GM12878 (cell line): Measurements from ENCODE around the gene COL23A1. TPM values are rescaled to one million over a fixed set of nuclear protein-coding genes. Genes with fewer than 3 reads are reported as not detected.

Source experiments
- ATAC-seq: fragments of 200-7000 bp; cut with Tn5 transposase; 3 replicates; pipeline ENCODE4 v1.9.1; 2020; ENCODE audit warnings: mild to moderate bottlenecking, moderate library complexity
- BruUV-seq: library from RNA; stranded (reverse); fragments of 400-500 nt; replicated peaks from 2 replicates; lab custom pipeline; 2021; lab: Mats Ljungman, UMichigan
- CTCF ChIA-PET: fragments of 300-600 bp; sonication (Branson Sonifier 250); formaldehyde crosslinking; extraction: SDS; loops from one replicate; lab custom pipeline; 2021; ENCODE audit warnings: inconsistent platforms; lab: Yijun Ruan, JAX
- POLR2A ChIA-PET: fragments of 350-600 bp; formaldehyde crosslinking; extraction: SDS; loops from one replicate; lab custom pipeline; 2021; ENCODE audit warnings: inconsistent platforms; lab: Charles Lee
- RAD21 ChIA-PET: fragments of 300-600 bp; sonication (Branson Sonifier 250); formaldehyde crosslinking; loops from one replicate; lab custom pipeline; 2023; ENCODE audit warnings: antibody characterized with exemption; ENCODE audit not compliant: unreplicated experiment; lab: Charles Lee
- SMC1A ChIA-PET: fragments of 300-600 bp; sonication (Branson Sonifier 250); formaldehyde crosslinking; loops from one replicate; lab custom pipeline; 2023; ENCODE audit not compliant: unreplicated experiment, uncharacterized antibody; lab: Charles Lee
- DNase-seq: peaks from one replicate; pipeline ENCODE4 v3.0.0-alpha.2; 2011; ENCODE audit warnings: low read depth, low spot score
- FAIRE-seq: peaks from 3 replicates; lab custom pipeline; 2011; peaks lifted over from hg19 to GRCh38; lab: Jason Lieb, UNC
- H2AFZ ChIP-seq: 2 replicates; pipeline ENCODE4 v1.6.0; 2011; ENCODE audit warnings: low read depth, low read length, control low read depth; ENCODE audit not compliant: control insufficient read depth
- H3K27ac ChIP-seq: 2 replicates; pipeline ENCODE4 v1.5.1; 2011; ENCODE audit warnings: control low read depth; ENCODE audit not compliant: control insufficient read depth, insufficient read depth
- H3K27me3 ChIP-seq, 2 experiments: replicated peaks in 1 of 2; 2 replicates each; pipeline versions ENCODE4 v1.6.0 to v1.6.1; 2011; ENCODE audit warnings: low read length in 1 of 2; ENCODE audit not compliant: control insufficient read depth in 2 of 2, insufficient read depth in 2 of 2
- H3K36me3 ChIP-seq, 2 experiments: 2 replicates each; pipeline ENCODE4 v1.5.1; 2011; ENCODE audit warnings: low read length in 1 of 2; ENCODE audit not compliant: control insufficient read depth in 2 of 2, insufficient read depth in 2 of 2
- H3K4me1 ChIP-seq: 2 replicates; pipeline ENCODE4 v1.6.1; 2011; ENCODE audit warnings: mild to moderate bottlenecking, low read length, moderate library complexity, mixed read lengths; ENCODE audit not compliant: control insufficient read depth, insufficient read depth
- H3K4me2 ChIP-seq: 2 replicates; pipeline ENCODE4 v1.6.0; 2011; ENCODE audit warnings: control low read depth; ENCODE audit not compliant: control insufficient read depth, insufficient read depth
- H3K4me3 ChIP-seq: fragments of 200-600 bp; sonication (generic); 2 replicates; pipeline ENCODE4 v1.5.1; 2016
- H3K79me2 ChIP-seq: 2 replicates; pipeline ENCODE4 v1.6.0; 2011; ENCODE audit warnings: low read length; ENCODE audit not compliant: control insufficient read depth, insufficient read depth
- H3K9ac ChIP-seq: 2 replicates; pipeline ENCODE4 v1.8.0; 2011; ENCODE audit warnings: low read length, control low read depth, mixed read lengths; ENCODE audit not compliant: control insufficient read depth, insufficient read depth
- H3K9me3 ChIP-seq: replicated peaks from 3 replicates; pipeline ENCODE4 v1.5.1; 2011; ENCODE audit warnings: mild to moderate bottlenecking, low read length; ENCODE audit not compliant: control insufficient read depth, insufficient read depth
- H4K20me1 ChIP-seq: 2 replicates; pipeline ENCODE4 v1.6.0; 2011; ENCODE audit not compliant: control insufficient read depth, insufficient read depth
- ASH2L ChIP-seq: fragments of 300-600, 200-600 bp; sonication (generic); IDR thresholded peaks from 2 replicates; pipeline ENCODE4 v1.6.1; 2017; ENCODE audit warnings: low read depth, mild to moderate bottlenecking, borderline replicate concordance
- CHD1 ChIP-seq: IDR thresholded peaks from 2 replicates; pipeline ENCODE4 v1.6.1; 2012; ENCODE audit warnings: low read depth, low read length, improper control_type of control experiment
- HSF1 ChIP-seq: fragments of 150-350 bp; IDR thresholded peaks from 2 replicates; pipeline ENCODE4 v1.6.1; 2014; ENCODE audit warnings: mild to moderate bottlenecking, low read depth, low read length
- MYB ChIP-seq: fragments of 150-350 bp; IDR thresholded peaks from 2 replicates; pipeline ENCODE4 v1.6.1; 2014; ENCODE audit warnings: mild to moderate bottlenecking, low read depth, low read length, borderline replicate concordance
- NBN ChIP-seq: fragments of 450-650 bp; IDR thresholded peaks from 2 replicates; pipeline ENCODE4 v1.6.1; 2016
- NFXL1 ChIP-seq: fragments of 450-650 bp; IDR thresholded peaks from 2 replicates; pipeline ENCODE4 v1.6.1; 2017; ENCODE audit warnings: antibody characterized with exemption, mild to moderate bottlenecking, borderline replicate concordance
- POU2F2 ChIP-seq: IDR thresholded peaks from 3 replicates; pipeline ENCODE4 v1.6.1; 2011; ENCODE audit warnings: low read depth, mild to moderate bottlenecking, low read length, borderline replicate concordance
- TAF1 ChIP-seq: IDR thresholded peaks from 2 replicates; pipeline ENCODE4 v1.6.1; 2011; ENCODE audit warnings: mild to moderate bottlenecking, low read depth, low read length, borderline replicate concordance
- TARDBP ChIP-seq: IDR thresholded peaks from 2 replicates; pipeline ENCODE4 v1.6.1; 2016; ENCODE audit warnings: borderline replicate concordance
- TCF3 ChIP-seq: IDR thresholded peaks from 2 replicates; pipeline ENCODE4 v1.6.1; 2012; ENCODE audit warnings: low read depth, mild to moderate bottlenecking, low read length, borderline replicate concordance; ENCODE audit not compliant: insufficient read depth
- WRNIP1 ChIP-seq: IDR thresholded peaks from 2 replicates; pipeline ENCODE4 v1.6.1; 2011; ENCODE audit warnings: low read depth, low read length, improper control_type of control experiment, borderline replicate concordance
- WGBS: methylation state at CpG from one replicate; pipeline ENCODE4 v1.1.6; 2016; ENCODE audit warnings: low lambda C conversion rate; ENCODE audit not compliant: insufficient replicate concordance, insufficient coverage; ENCODE audit errors: missing lambda C conversion rate; 5-methylcytosine and 5-hydroxymethylcytosine counted together
- in situ Hi-C: fragments of 300-500 bp; cut with MboI; formaldehyde crosslinking; loops from 9 replicates; pipeline ENCODE4 v1.14.3; 2018; ENCODE audit warnings: mixed read lengths
- intact Hi-C: fragments of 100-400 bp; cut with micrococcal nuclease; formaldehyde crosslinking; loops from one replicate; pipeline ENCODE4 v1.14.2; 2022; ENCODE audit not compliant: unreplicated experiment
- polyA plus RNA-seq, 11 experiments: library from polyadenylated mRNA; depleted of rRNA in 4 of 11; unstranded in 6 of 11; stranded (reverse) in 5 of 11; fragments of >200 nt; fragmentation: Nextera tagmentation in 4 of 11; fragmentation: Illumina TruSeq in 1 of 11; extraction: Ambion mirVana in 4 of 11; extraction: Trizol in 1 of 11; gene quantifications; 1 replicate in 1 of 11; 2 replicates in 10 of 11; pipeline versions ENCODE4 v1.2.1 to v1.2.3, GENCODE V29; 2011 to 2016; ENCODE audit warnings: inconsistent platforms in 2 of 11, missing spikeins in 2 of 11, low read depth in 1 of 11
- total RNA-seq, 4 experiments: library from RNA; depleted of rRNA in 3 of 4; stranded (reverse); fragments of >200 nt in 3 of 4; fragmentation: Illumina TruSeq in 1 of 4; extraction: Trizol in 1 of 4; gene quantifications; 2 replicates each; pipeline versions ENCODE4 v1.2.1 to v1.2.3, GENCODE V29; 2013 to 2021

Gene COL23A1
- total and polyA plus RNA-seq, 10 of the 15 experiments (the other 5 are each of a cell fraction or from before 2014, with no cell fraction given) = 0.03 to 0.83 (median 0.09) TPM; not detected in 5

- TF ChIP-seq CHD1 (no peak), TCF3 (no peak), WRNIP1 (no peak), MYB (no peak), ASH2L (no peak), TAF1 (no peak), HSF1 (no peak), POU2F2 (no peak), NFXL1 (no peak), TARDBP (no peak), NBN (no peak)
- TF ChIP-seq, all 136 proteins: peak for 0
- ChIA-PET RAD21 (no interaction called here), SMC1A (no interaction called here), CTCF (no interaction called here), POLR2A (interaction anchor here (0.5 kb wide), 1 partner anchor 324 kb away, joined by 3 read pairs; no protein-coding TSS in a partner anchor)
- DNase-seq (no peak), FAIRE-seq (no peak), ATAC-seq (no peak)
- Histone ChIP-seq H3K9me3 (no peaks in the 10 kb centered on the region), H3K27me3 (no peaks in the 10 kb centered on the region; a peak in 2 of 4 replicates), H3K4me3 (no peak overlapping the region), H3K4me2 (no peak overlapping the region), H3K4me1 (no peaks in the 10 kb centered on the region), H2AFZ (no peak overlapping the region), H3K9ac (no peak overlapping the region), H3K27ac (no peak overlapping the region), H4K20me1 (no peaks in the 10 kb centered on the region), H3K36me3 (no peaks in the 10 kb centered on the region), H3K79me2 (no peaks in the 10 kb centered on the region)
- 55% methylated on average over 21 of the region's 21 CpGs for WGBS
- BruUV-seq = no TSS peak
- intact Hi-C loops (no loop called here), in situ Hi-C loops (no loop called here)
Observed at GRCh38 chr5:178336889-178337288, 253.3 kb downstream of the COL23A1 start.
